B cell (primary cell): ENCODE data around the gene TARS1. TPM values are rescaled to one million over a fixed set of nuclear protein-coding genes. Genes with fewer than 3 reads are reported as not detected.

Experiments used
- ATAC-seq: fragments of 200-7000 bp; cut with Tn5 transposase; one replicate; pipeline ENCODE4 v1.10.0; 2021; ENCODE audit warnings: low read depth, mild to moderate bottlenecking, moderate number of reproducible peaks, moderate library complexity
- CTCF ChIA-PET: fragments of 350-600 bp; sonication (Branson Sonifier 250); formaldehyde crosslinking; loops from one replicate; lab custom pipeline; 2021; ENCODE audit warnings: antibody characterized with exemption, inconsistent platforms; lab: Charles Lee
- POLR2A ChIA-PET: fragments of 350-600 bp; sonication (Branson Sonifier 250); formaldehyde crosslinking; loops from one replicate; lab custom pipeline; 2021; ENCODE audit warnings: antibody characterized with exemption; lab: Charles Lee
- DNase-seq: peaks from one replicate; pipeline ENCODE4 v3.0.0; 2013
- H2AFZ ChIP-seq: 2 replicates; pipeline ENCODE4 v1.6.1; 2012; ENCODE audit warnings: mild to moderate bottlenecking, low read depth, low read length; ENCODE audit not compliant: insufficient read depth, poor library complexity, severe bottlenecking
- H3K27ac ChIP-seq, 2 donors: 1 replicate in 1 of 2; 2 replicates in 1 of 2; pipeline ENCODE4 v1.5.1; 2012 to 2013; ENCODE audit warnings: low read length in 2 of 2, mild to moderate bottlenecking in 2 of 2, moderate library complexity in 1 of 2
- H3K27me3 ChIP-seq, 4 experiments: fragments of 200-600 bp in 1 of 4; sonication (generic) in 1 of 4; replicated peaks in 1 of 4; 1 replicate in 2 of 4; 2 replicates in 2 of 4; pipeline versions ENCODE4 v1.6.1 to v1.7.0; 2013 to 2016; ENCODE audit warnings: low read length in 3 of 4, mild to moderate bottlenecking in 2 of 4, mixed read lengths in 1 of 4, moderate library complexity in 1 of 4; ENCODE audit not compliant: insufficient read depth in 4 of 4, control insufficient read depth in 3 of 4; ENCODE audit errors: control extremely low read depth in 1 of 4
- H3K36me3 ChIP-seq, 2 experiments: replicated peaks in 1 of 2; 1 replicate in 1 of 2; 2 replicates in 1 of 2; pipeline versions ENCODE4 v1.6.1 to v1.7.1; 2013; ENCODE audit warnings: low read length in 1 of 2; ENCODE audit not compliant: insufficient read depth in 2 of 2, control insufficient read depth in 1 of 2; ENCODE audit errors: control extremely low read depth in 1 of 2, extremely low read depth in 1 of 2
- H3K4me1 ChIP-seq, 2 donors: fragments of 200-600 bp in 1 of 2; sonication (generic) in 1 of 2; 1 replicate in 1 of 2; 2 replicates in 1 of 2; pipeline versions ENCODE4 v1.5.1 to v1.6.1; 2013 to 2017; ENCODE audit warnings: low read length in 2 of 2; ENCODE audit not compliant: control insufficient read depth in 2 of 2, insufficient read depth in 2 of 2
- H3K4me2 ChIP-seq: replicated peaks from 2 replicates; pipeline ENCODE3; 2012; ENCODE audit warnings: mild to moderate bottlenecking, low read depth, low read length; ENCODE audit not compliant: poor library complexity, severe bottlenecking
- H3K4me3 ChIP-seq, 5 experiments: fragments of 200-600 bp in 1 of 5; sonication (generic) in 1 of 5; 1 replicate in 3 of 5; 2 replicates in 2 of 5; pipeline versions ENCODE4 v1.5.1 to v1.7.0; 2011 to 2016; ENCODE audit warnings: low read length in 4 of 5, mild to moderate bottlenecking in 4 of 5, low read depth in 2 of 5, control low read depth in 1 of 5, moderate library complexity in 1 of 5; ENCODE audit not compliant: insufficient read depth in 1 of 5; ENCODE audit errors: control extremely low read depth in 1 of 5, extremely low read depth in 1 of 5
- H3K79me2 ChIP-seq: fragments of 200-600 bp; sonication (generic); one replicate; pipeline ENCODE4 v1.6.0; 2016; ENCODE audit warnings: low read length; ENCODE audit not compliant: control insufficient read depth, insufficient read depth
- H3K9ac ChIP-seq: fragments of 200-600 bp; sonication (generic); 2 replicates; pipeline ENCODE4 v1.6.1; 2017; ENCODE audit warnings: mild to moderate bottlenecking, low read length, moderate library complexity
- H3K9me3 ChIP-seq, 3 donors: one replicate each; pipeline versions ENCODE4 v1.6.1 to v1.7.1; 2013; ENCODE audit warnings: low read length in 2 of 3; ENCODE audit not compliant: control insufficient read depth in 2 of 3, insufficient read depth in 1 of 3; ENCODE audit errors: control extremely low read depth in 1 of 3
- H4K20me1 ChIP-seq: 2 replicates; pipeline ENCODE4 v1.6.0; 2012; ENCODE audit warnings: mild to moderate bottlenecking, low read length; ENCODE audit not compliant: insufficient read depth, control insufficient read depth, poor library complexity, severe bottlenecking
- H3K27ac Mint-ChIP-seq: one replicate; pipeline ENCODE4 v1.8.0; 2021; ENCODE audit warnings: mixed read lengths
- H3K27me3 Mint-ChIP-seq: one replicate; pipeline ENCODE4 v1.8.0; 2021; ENCODE audit warnings: mixed read lengths
- H3K4me1 Mint-ChIP-seq: one replicate; pipeline ENCODE4 v1.8.0; 2021; ENCODE audit warnings: mixed read lengths
- H3K4me3 Mint-ChIP-seq: one replicate; pipeline ENCODE4 v1.8.0; 2021; ENCODE audit warnings: mixed read lengths
- H3K9me3 Mint-ChIP-seq: one replicate; pipeline ENCODE4 v1.8.0; 2022; ENCODE audit warnings: mixed read lengths; ENCODE audit not compliant: insufficient read depth
- EZH2 ChIP-seq: IDR thresholded peaks from 2 replicates; pipeline ENCODE4 v1.6.1; 2012; ENCODE audit warnings: borderline replicate concordance, low read depth, mild to moderate bottlenecking, moderate library complexity, low read length; ENCODE audit not compliant: insufficient read depth, poor library complexity, severe bottlenecking
- WGBS: methylation state at CpG from one replicate; pipeline ENCODE4 v1.1.5; 2013; ENCODE audit warnings: missing lambda C conversion rate; ENCODE audit not compliant: insufficient coverage; 5-methylcytosine and 5-hydroxymethylcytosine counted together
- intact Hi-C: fragments of 100-400 bp; cut with micrococcal nuclease; formaldehyde crosslinking; loops from one replicate; pipeline ENCODE4 v1.10.0; 2022
- polyA plus RNA-seq: library from polyadenylated mRNA; depleted of rRNA; stranded (reverse); fragments of >200 nt; gene quantifications from 2 replicates; pipeline ENCODE4 v1.2.3, GENCODE V29; 2012
- total RNA-seq, 2 donors: library from RNA; stranded (reverse); fragments of 120-200 nt in 1 of 2; gene quantifications; 1 replicate in 1 of 2; 2 replicates in 1 of 2; pipeline versions ENCODE4 v1.2.3 to v1.2.4, GENCODE V29; 2013 to 2022
- TF ChIP-seq, protein P1 (sequence below): fragments of 200-600 bp; IDR thresholded peaks from one replicate; pipeline ENCODE4 v1.8.0; 2022; ENCODE audit warnings: antibody characterized with exemption, mild to moderate bottlenecking

The TARS1 gene
- total and polyA plus RNA-seq, 2 donors (not counting 1 experiment from before 2014, with no cell fraction given): 11.0 to 66.0 TPM

DNA sequence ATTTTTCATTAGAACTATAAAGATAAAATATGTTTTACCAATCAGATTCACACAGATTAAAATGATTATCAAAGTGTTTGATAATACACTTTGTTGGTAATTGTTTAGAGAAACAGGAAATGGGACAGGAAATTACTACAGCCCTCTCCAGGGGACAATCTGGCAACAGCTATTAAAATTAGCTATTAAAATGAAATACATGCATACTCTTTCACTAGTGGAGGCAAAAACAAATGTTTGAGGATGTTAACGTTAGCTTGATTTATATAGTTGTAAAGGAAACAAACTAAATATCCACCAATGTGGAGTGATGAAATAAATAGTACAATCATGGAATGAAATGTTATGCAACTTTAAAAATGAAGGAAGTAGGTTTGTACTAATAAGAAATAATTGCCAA is 53.7 kb downstream of the TARS1 start:
- DNase-seq (no peak), ATAC-seq (no peak)
- Histone ChIP-seq H3K36me3 (no peaks in the 10 kb centered on the region), H3K4me2 (no peak overlapping the region), H3K27me3 (no peaks in the 10 kb centered on the region), H3K9me3 (no peaks in the 10 kb centered on the region), H3K9ac (no peak overlapping the region), H3K79me2 (no peaks in the 10 kb centered on the region), H3K4me3 (no peak overlapping the region), H4K20me1 (no peaks in the 10 kb centered on the region), H3K27ac (no peak overlapping the region), H2AFZ (no peak overlapping the region), H3K4me1 (no peaks in the 10 kb centered on the region)
- WGBS: no CpG with 5 or more reads among the region's 1 CpG
- POLR2A ChIA-PET: no interaction called here
- intact Hi-C loops: no loop called here
- Mint-ChIP-seq H3K9me3 (no peaks in the 10 kb centered on the region), H3K27ac (no peak overlapping the region), H3K4me3 (no peak overlapping the region), H3K4me1 (no peaks in the 10 kb centered on the region), H3K27me3 (no peaks in the 10 kb centered on the region)
- TF ChIP-seq, protein P1, sequence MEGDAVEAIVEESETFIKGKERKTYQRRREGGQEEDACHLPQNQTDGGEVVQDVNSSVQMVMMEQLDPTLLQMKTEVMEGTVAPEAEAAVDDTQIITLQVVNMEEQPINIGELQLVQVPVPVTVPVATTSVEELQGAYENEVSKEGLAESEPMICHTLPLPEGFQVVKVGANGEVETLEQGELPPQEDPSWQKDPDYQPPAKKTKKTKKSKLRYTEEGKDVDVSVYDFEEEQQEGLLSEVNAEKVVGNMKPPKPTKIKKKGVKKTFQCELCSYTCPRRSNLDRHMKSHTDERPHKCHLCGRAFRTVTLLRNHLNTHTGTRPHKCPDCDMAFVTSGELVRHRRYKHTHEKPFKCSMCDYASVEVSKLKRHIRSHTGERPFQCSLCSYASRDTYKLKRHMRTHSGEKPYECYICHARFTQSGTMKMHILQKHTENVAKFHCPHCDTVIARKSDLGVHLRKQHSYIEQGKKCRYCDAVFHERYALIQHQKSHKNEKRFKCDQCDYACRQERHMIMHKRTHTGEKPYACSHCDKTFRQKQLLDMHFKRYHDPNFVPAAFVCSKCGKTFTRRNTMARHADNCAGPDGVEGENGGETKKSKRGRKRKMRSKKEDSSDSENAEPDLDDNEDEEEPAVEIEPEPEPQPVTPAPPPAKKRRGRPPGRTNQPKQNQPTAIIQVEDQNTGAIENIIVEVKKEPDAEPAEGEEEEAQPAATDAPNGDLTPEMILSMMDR: no peak
- no peak for TF ChIP-seq EZH2
- CTCF ChIA-PET: no interaction called here

DNA sequence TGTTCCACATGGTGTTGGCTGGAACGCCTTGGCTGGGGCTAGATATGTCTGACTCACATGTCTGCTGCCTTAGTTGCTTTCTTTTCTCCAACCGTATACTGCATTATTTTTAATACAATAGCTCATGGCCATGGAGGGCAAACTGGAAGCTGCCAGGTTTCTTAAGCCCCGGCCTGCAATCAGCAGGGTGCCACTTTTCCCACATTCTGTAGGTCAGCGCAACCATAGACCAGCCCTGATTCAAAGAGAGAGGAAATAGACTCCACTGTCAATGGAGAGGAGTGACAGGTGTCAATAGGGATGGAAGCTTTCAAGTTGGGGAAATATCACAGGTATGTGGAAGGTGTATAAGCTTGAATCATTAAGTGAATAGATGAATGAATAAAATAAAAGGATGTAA is 60.5 kb downstream of the TARS1 start:
- Histone ChIP-seq H3K9me3 (no peaks in the 10 kb centered on the region), H3K27me3 (no peaks in the 10 kb centered on the region), H2AFZ (no peak overlapping the region), H4K20me1 (no peaks in the 10 kb centered on the region), H3K4me1 (no peaks in the 10 kb centered on the region), H3K4me2 (no peak overlapping the region), H3K79me2 (no peaks in the 10 kb centered on the region), H3K36me3 (no peaks in the 10 kb centered on the region), H3K4me3 (no peak overlapping the region), H3K9ac (no peak overlapping the region), H3K27ac (no peak overlapping the region)
- no peak for TF ChIP-seq EZH2
- TF ChIP-seq, protein P1: no peak
- DNase-seq (no peak), ATAC-seq (no peak)
- Mint-ChIP-seq H3K27ac (no peak overlapping the region), H3K27me3 (no peaks in the 10 kb centered on the region), H3K4me3 (no peak overlapping the region), H3K4me1 (no peaks in the 10 kb centered on the region), H3K9me3 (no peaks in the 10 kb centered on the region)
- 79% methylated on average over 3 of the region's 4 CpGs for WGBS
- CTCF ChIA-PET: no interaction called here
- POLR2A ChIA-PET: no interaction called here
- intact Hi-C loops: no loop called here
